Hippocampal formation (tissue), 2 donors: ENCODE measurements around the gene CXCL9.
"Not testable (repeated sequence)": the region's sequence is repeated elsewhere in the genome, so short reads cannot be mapped to it uniquely, and the experiment has no call there.

Source experiments
- DNase-seq, 2 donors: peaks; one replicate each; lab custom pipeline; 2025; lab: John Stamatoyannopoulos, UW

The CXCL9 gene

GRCh38 chr4:76011700-76012387, 4.5 kb upstream of the CXCL9 start:
- no peak for DNase-seq

GRCh38 chr4:76011018-76011670, 3.8 kb upstream of the CXCL9 start:
- DNase-seq, result no peak

- no peak for DNase-seq
Observed at GRCh38 chr4:76010576-76010975, 3.3 kb upstream of the CXCL9 start.

- DNase-seq, result no peak
Observed at GRCh38 chr4:76009311-76009710, 2.0 kb upstream of the CXCL9 start.

GRCh38 chr4:76003620-76004019, 3.7 kb downstream of the CXCL9 start:
- DNase-seq, result no peak

GRCh38 chr4:76003035-76003434, 4.3 kb downstream of the CXCL9 start:
- DNase-seq, result no peak

- no peak for DNase-seq
Observed at GRCh38 chr4:76002176-76002575, 5.1 kb downstream of the CXCL9 start.

GRCh38 chr4:76001700-76002099, 5.6 kb downstream of the CXCL9 start:
- no peak for DNase-seq

- DNase-seq, result no peak
Observed at GRCh38 chr4:76000279-76000678, 7.0 kb downstream of the CXCL9 start.

GRCh38 chr4:75998525-75999147, 8.7 kb downstream of the CXCL9 start:
- DNase-seq, result not testable (repeated sequence)

GRCh38 chr4:75997946-75998345, 9.4 kb downstream of the CXCL9 start:
- no peak for DNase-seq

- no peak for DNase-seq
Observed at GRCh38 chr4:75997081-75997480, 10.2 kb downstream of the CXCL9 start.

- peak in 1 of 2 donors; percentile 73 for DNase-seq
Observed at GRCh38 chr4:75995727-75996126, 11.6 kb downstream of the CXCL9 start.

GRCh38 chr4:75992462-75992861, 14.8 kb downstream of the CXCL9 start:
- no peak for DNase-seq

- no peak for DNase-seq
Observed at GRCh38 chr4:75989846-75990528, 17.3 kb downstream of the CXCL9 start.

GRCh38 chr4:75985116-75985515, 22.2 kb downstream of the CXCL9 start:
- no peak for DNase-seq

GRCh38 chr4:75980576-75980975, 26.7 kb downstream of the CXCL9 start:
- no peak for DNase-seq

- no peak for DNase-seq
Observed at GRCh38 chr4:75976177-75976576, 31.1 kb downstream of the CXCL9 start.

GRCh38 chr4:75973766-75974165, 33.5 kb downstream of the CXCL9 start:
- DNase-seq, result no peak

- no peak for DNase-seq
Observed at GRCh38 chr4:75968084-75968483, 39.2 kb downstream of the CXCL9 start.

GRCh38 chr4:75963558-75963957, 43.8 kb downstream of the CXCL9 start:
- DNase-seq, result no peak

- DNase-seq, result not testable (repeated sequence)
Observed at GRCh38 chr4:75962072-75962471, 45.2 kb downstream of the CXCL9 start.

GRCh38 chr4:75958546-75958945, 48.8 kb downstream of the CXCL9 start:
- not testable (repeated sequence) for DNase-seq
